ENCODE results near the gene SLC2A13. TPM values are rescaled to one million over a fixed set of nuclear protein-coding genes. Genes with fewer than 3 reads are reported as not detected.

Gene SLC2A13
- total RNA-seq, 1 donor from 2014 or later, result 15.8 TPM

DNA sequence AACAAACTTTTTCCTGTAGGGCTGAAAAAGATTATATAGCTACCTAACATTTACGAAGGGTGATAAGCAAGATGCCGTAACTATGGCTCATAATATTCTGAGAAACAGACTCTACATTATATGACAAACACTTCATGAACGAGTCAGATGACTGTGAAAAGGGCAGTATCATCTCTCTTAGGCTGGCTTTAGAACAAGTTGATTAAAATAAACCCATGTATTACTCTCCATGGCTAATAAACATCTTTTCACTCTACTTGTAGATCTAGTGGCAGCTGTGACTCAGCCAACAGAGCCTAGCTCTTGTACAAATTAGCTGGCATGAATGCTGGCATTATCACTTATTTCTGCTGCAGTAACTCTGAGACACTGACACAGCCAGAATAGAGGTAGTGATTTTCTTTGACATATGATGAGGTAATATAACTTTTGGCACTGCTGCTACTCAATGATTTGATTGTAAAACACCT is 47.1 kb downstream of the SLC2A13 start:
- no peak overlapping the region for H3K27ac Mint-ChIP-seq (ENCODE audit: unreplicated experiment)

DNA sequence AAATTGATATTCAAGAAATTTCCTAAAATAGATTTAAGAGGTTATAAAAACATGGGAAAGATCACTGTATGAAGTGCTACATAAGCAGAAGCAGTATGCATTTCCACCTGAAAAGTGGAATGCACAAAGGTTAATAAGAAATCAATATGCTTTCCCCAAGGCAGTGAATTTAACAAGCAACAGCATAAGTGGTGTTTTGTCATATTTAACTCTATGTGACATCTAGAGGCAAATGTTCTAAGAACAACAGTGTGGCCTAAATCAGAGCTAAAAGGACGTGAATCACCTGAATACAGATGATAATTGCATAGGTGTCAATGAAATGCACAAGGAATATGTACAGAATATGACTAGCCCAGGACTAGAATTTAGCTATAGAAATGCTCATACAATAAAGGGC is 49.5 kb downstream of the SLC2A13 start:
- Mint-ChIP-seq H3K36me3 (ENCODE audit: low read depth, unreplicated experiment) (no peaks in the 10 kb centered on the region), H3K27ac (ENCODE audit: unreplicated experiment) (no peak overlapping the region), H3K9me3 (ENCODE audit: unreplicated experiment) (no peaks in the 10 kb centered on the region), H3K4me1 (ENCODE audit: unreplicated experiment) (no peaks in the 10 kb centered on the region), H3K27me3 (ENCODE audit: unreplicated experiment) (no peaks in the 10 kb centered on the region), H3K4me3 (ENCODE audit: unreplicated experiment) (no peak overlapping the region)
- DNase-seq (ENCODE audit: low spot score), result no peak
- no peak for TF ChIP-seq CTCF (IDR thresholded peaks at IDR 0.05; ENCODE audit: unreplicated experiment)

More for the DNA sequence above, 47.1 kb downstream of the SLC2A13 start:
- DNase-seq (ENCODE audit: low spot score), result no peak
- H3K4me1 Mint-ChIP-seq (ENCODE audit: unreplicated experiment), result no peaks in the 10 kb centered on the region
- H3K36me3 Mint-ChIP-seq (ENCODE audit: low read depth, unreplicated experiment), result no peaks in the 10 kb centered on the region
- no peak for TF ChIP-seq CTCF (IDR thresholded peaks at IDR 0.05; ENCODE audit: unreplicated experiment)
- H3K4me3 Mint-ChIP-seq (ENCODE audit: unreplicated experiment), result no peak overlapping the region
- no peaks in the 10 kb centered on the region for H3K9me3 Mint-ChIP-seq (ENCODE audit: unreplicated experiment)
- H3K27me3 Mint-ChIP-seq (ENCODE audit: unreplicated experiment), result no peaks in the 10 kb centered on the region

DNA sequence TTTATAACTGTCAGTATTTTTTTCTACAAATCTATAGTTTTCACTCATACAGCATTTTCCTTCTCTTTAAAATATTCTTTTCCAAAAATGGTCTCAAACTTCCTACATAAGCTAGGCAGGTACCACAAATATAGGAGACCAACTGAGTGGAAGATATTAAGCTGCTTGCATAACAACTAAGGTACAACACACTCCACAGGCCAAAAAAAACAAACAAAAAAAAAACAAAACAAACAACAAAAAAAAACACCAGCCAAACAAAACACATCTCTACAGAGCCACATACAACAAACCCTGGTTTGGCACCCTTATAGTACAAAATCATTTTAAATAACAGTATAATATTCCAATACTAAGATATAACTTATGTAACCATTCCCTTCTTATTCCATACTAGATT is 50.1 kb downstream of the SLC2A13 start:
- DNase-seq (ENCODE audit: low spot score), result no peak
- Mint-ChIP-seq H3K4me3 (ENCODE audit: unreplicated experiment) (no peak overlapping the region), H3K27me3 (ENCODE audit: unreplicated experiment) (no peaks in the 10 kb centered on the region), H3K27ac (ENCODE audit: unreplicated experiment) (no peak overlapping the region), H3K36me3 (ENCODE audit: low read depth, unreplicated experiment) (no peaks in the 10 kb centered on the region), H3K9me3 (ENCODE audit: unreplicated experiment) (no peaks in the 10 kb centered on the region), H3K4me1 (ENCODE audit: unreplicated experiment) (no peaks in the 10 kb centered on the region)
- TF ChIP-seq CTCF (IDR thresholded peaks at IDR 0.05; ENCODE audit: unreplicated experiment), result no peak

GRCh38 chr12:40055228-40055579 is 50.7 kb downstream of the SLC2A13 start:
- H3K27me3 Mint-ChIP-seq (ENCODE audit: unreplicated experiment), result no peaks in the 10 kb centered on the region
- H3K4me3 Mint-ChIP-seq (ENCODE audit: unreplicated experiment), result no peak overlapping the region
- no peaks in the 10 kb centered on the region for H3K9me3 Mint-ChIP-seq (ENCODE audit: unreplicated experiment)
- no peaks in the 10 kb centered on the region for H3K36me3 Mint-ChIP-seq (ENCODE audit: low read depth, unreplicated experiment)
- H3K27ac Mint-ChIP-seq (ENCODE audit: unreplicated experiment), result no peak overlapping the region
- TF ChIP-seq CTCF (IDR thresholded peaks at IDR 0.05; ENCODE audit: unreplicated experiment), result no peak
- no peak for DNase-seq (ENCODE audit: low spot score)
- H3K4me1 Mint-ChIP-seq (ENCODE audit: unreplicated experiment), result no peaks in the 10 kb centered on the region

DNA sequence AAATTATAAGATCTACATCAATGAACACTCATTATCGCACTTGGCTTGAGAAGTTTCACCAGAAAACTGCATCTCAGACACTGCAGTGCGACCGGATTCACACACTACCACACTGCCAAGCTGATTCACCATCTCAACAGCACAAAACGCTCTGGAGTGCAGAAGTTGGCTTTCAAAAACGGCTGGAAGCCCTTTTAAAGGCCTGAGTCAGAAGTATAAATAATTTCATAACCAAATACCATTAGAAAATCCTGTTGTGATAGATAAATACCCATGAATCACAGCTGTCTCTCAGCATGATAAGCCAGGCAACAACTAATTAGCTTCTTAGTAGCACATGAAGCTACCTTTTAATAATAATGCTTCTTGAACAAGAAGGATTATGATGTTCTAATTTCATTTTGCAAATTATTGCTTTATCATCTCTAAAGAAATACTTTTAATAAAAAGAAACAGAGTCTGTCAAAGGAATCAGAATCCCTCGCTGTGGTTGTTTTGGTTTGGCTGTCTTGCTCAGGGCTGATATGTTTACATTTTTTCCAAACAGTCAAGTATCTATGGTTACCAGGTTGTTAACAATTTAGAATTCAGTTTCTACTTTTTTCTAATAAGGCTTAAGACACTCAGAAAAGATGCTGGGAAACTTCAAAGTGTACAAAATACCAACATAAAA is 51.2 kb downstream of the SLC2A13 start:
- no peaks in the 10 kb centered on the region for H3K9me3 Mint-ChIP-seq (ENCODE audit: unreplicated experiment)
- no peaks in the 10 kb centered on the region for H3K27me3 Mint-ChIP-seq (ENCODE audit: unreplicated experiment)
- DNase-seq (ENCODE audit: low spot score), result no peak
- no peak for TF ChIP-seq CTCF (IDR thresholded peaks at IDR 0.05; ENCODE audit: unreplicated experiment)
- no peak overlapping the region for H3K27ac Mint-ChIP-seq (ENCODE audit: unreplicated experiment)
- H3K36me3 Mint-ChIP-seq (ENCODE audit: low read depth, unreplicated experiment), result no peaks in the 10 kb centered on the region
- H3K4me3 Mint-ChIP-seq (ENCODE audit: unreplicated experiment), result no peak overlapping the region
- no peaks in the 10 kb centered on the region for H3K4me1 Mint-ChIP-seq (ENCODE audit: unreplicated experiment)

Data from endothelial cell (in vitro differentiated cells).